ENCODE results near the gene CERK.

DNA sequence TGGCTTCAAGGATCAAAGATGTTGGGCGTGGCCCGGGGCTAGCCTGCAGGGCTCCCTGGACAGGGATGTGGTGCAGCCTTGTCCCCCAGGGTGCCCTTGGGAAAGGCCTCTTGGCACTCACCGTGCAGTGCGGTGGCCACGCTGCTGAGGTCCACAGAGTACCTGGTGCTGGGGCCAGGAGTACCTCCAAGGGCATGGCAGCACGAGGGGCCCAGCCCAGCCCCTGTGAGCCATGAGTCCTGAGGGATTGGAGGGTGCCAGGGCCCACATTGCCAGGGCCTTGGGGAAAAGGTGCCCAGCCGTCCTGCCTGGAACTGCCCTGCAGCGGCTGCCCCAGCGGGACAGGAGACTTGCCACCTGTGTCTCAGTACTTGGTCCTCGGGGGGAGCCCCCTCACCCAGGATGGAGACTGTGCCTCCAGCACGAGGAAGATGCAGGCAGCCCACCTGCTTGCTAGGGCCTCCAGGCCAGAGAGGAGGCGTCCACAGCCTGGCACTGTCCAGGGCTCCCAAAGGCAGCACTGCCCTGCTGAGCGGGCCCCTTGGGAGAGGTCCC is 73.7 kb downstream of the CERK start:
- TF ChIP-seq, protein P1, sequence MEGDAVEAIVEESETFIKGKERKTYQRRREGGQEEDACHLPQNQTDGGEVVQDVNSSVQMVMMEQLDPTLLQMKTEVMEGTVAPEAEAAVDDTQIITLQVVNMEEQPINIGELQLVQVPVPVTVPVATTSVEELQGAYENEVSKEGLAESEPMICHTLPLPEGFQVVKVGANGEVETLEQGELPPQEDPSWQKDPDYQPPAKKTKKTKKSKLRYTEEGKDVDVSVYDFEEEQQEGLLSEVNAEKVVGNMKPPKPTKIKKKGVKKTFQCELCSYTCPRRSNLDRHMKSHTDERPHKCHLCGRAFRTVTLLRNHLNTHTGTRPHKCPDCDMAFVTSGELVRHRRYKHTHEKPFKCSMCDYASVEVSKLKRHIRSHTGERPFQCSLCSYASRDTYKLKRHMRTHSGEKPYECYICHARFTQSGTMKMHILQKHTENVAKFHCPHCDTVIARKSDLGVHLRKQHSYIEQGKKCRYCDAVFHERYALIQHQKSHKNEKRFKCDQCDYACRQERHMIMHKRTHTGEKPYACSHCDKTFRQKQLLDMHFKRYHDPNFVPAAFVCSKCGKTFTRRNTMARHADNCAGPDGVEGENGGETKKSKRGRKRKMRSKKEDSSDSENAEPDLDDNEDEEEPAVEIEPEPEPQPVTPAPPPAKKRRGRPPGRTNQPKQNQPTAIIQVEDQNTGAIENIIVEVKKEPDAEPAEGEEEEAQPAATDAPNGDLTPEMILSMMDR (conservative IDR thresholded peaks at IDR 0.05): no peak
- TF ChIP-seq EZH2 (IDR thresholded peaks at IDR 0.05; ENCODE audit: low read depth): no peak

All from PC-9 (cell line).